ENCODE results near the gene PTPRR. TPM values are rescaled to one million over a fixed set of nuclear protein-coding genes. Genes with fewer than 3 reads are reported as not detected.

The PTPRR gene
- total and polyA plus RNA-seq, 10 of the 15 experiments (the other 5 are each of a cell fraction or from before 2014, with no cell fraction given), result 0.14 to 3.1 (median 0.42) TPM

DNA sequence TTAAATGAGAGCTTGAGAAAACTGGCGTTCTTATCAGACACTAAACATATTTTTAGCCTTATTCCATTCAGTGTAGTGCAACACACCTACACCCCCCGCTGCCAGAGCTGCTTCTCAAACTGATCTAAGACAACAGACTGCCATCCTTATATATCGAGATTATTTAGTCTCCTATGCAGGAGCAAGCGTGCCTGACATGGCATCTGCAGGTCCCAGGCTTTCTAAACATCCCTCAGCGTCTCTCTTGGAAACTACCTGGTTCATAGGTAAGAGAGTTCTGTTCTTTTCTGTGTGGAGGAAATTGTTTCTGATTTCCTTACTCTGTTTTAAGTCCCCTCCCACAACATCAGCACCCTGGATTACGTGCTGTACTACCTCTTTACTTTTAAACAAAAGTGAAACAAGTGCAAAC is 166.2 kb downstream of the PTPRR start:
- in situ Hi-C loops (cut with MboI), result no loop called here
- ChIA-PET POLR2A (no interaction called here), SMC1A (ENCODE audit: uncharacterized antibody, unreplicated experiment) (no interaction called here), RAD21 (ENCODE audit: unreplicated experiment) (no interaction called here), CTCF (no interaction called here)
- intact Hi-C loops (cut with micrococcal nuclease; ENCODE audit: unreplicated experiment), result no loop called here
- Histone ChIP-seq H3K4me1 (ENCODE audit: control insufficient read depth, insufficient read depth, low read length) (no peaks in the 10 kb centered on the region), H4K20me1 (ENCODE audit: control insufficient read depth, insufficient read depth) (no peaks in the 10 kb centered on the region), H3K4me3 (no peak overlapping the region), H3K9me3 (replicated peaks; ENCODE audit: control insufficient read depth, insufficient read depth, low read length) (no peaks in the 10 kb centered on the region), H3K9ac (ENCODE audit: control insufficient read depth, insufficient read depth, low read length) (no peak overlapping the region), H3K4me2 (ENCODE audit: control insufficient read depth, insufficient read depth) (no peak overlapping the region), H3K27ac (ENCODE audit: control insufficient read depth, insufficient read depth) (no peak overlapping the region), H3K27me3 (replicated peaks in 1 of 2; ENCODE audit: control insufficient read depth in 2 of 2, insufficient read depth in 2 of 2, low read length in 1 of 2) (no peaks in the 10 kb centered on the region; a peak in 1 of 4 replicates), H3K36me3 (ENCODE audit: control insufficient read depth in 2 of 2, insufficient read depth in 2 of 2, low read length in 1 of 2) (no peaks in the 10 kb centered on the region), H3K79me2 (ENCODE audit: control insufficient read depth, insufficient read depth, low read length) (no peaks in the 10 kb centered on the region), H2AFZ (ENCODE audit: control insufficient read depth, low read depth, low read length) (no peak overlapping the region)
- no TSS peak for BruUV-seq (replicated peaks)
- FAIRE-seq, result no peak
- no peak for DNase-seq (ENCODE audit: low read depth, low spot score)
- TF ChIP-seq RBBP5 (conservative IDR thresholded peaks at IDR 0.05) (no peak), CHD1 (IDR thresholded peaks at IDR 0.05; ENCODE audit: low read depth, low read length) (no peak), ZSCAN29 (IDR thresholded peaks at IDR 0.05) (no peak), SPI1 (IDR thresholded peaks at IDR 0.05; ENCODE audit: borderline replicate concordance, insufficient read depth, low read depth, low read length) (no peak), NR2F1 (conservative IDR thresholded peaks at IDR 0.05) (no peak), ZNF274 (IDR thresholded peaks at IDR 0.05; ENCODE audit: insufficient read depth, insufficient read length) (no peak), POLR2A (IDR thresholded peaks at IDR 0.05; ENCODE audit: low read depth, low read length) (no peak), CREB1 (IDR thresholded peaks at IDR 0.05; ENCODE audit: low read depth) (no peak), CREM (IDR thresholded peaks at IDR 0.05; ENCODE audit: low read depth) (no peak), SIX5 (IDR thresholded peaks at IDR 0.05; ENCODE audit: low read depth, low read length, severe bottlenecking) (no peak), EGR1 (IDR thresholded peaks at IDR 0.05; ENCODE audit: borderline replicate concordance in 1 of 2, low read depth in 2 of 2, low read length in 2 of 2) (no peak), TCF7 (IDR thresholded peaks at IDR 0.05; ENCODE audit: borderline replicate concordance) (no peak), CHD4 (IDR thresholded peaks at IDR 0.05) (no peak), RAD21 (IDR thresholded peaks at IDR 0.05; ENCODE audit: insufficient read depth, low read depth, low read length) (no peak), JUND (IDR thresholded peaks at IDR 0.05; ENCODE audit: low read depth, low read length) (no peak), TARDBP (IDR thresholded peaks at IDR 0.05; ENCODE audit: borderline replicate concordance) (no peak), NFYB (IDR thresholded peaks at IDR 0.05; ENCODE audit: insufficient read depth, low read depth, low read length) (no peak)
- TF ChIP-seq, protein P1, sequence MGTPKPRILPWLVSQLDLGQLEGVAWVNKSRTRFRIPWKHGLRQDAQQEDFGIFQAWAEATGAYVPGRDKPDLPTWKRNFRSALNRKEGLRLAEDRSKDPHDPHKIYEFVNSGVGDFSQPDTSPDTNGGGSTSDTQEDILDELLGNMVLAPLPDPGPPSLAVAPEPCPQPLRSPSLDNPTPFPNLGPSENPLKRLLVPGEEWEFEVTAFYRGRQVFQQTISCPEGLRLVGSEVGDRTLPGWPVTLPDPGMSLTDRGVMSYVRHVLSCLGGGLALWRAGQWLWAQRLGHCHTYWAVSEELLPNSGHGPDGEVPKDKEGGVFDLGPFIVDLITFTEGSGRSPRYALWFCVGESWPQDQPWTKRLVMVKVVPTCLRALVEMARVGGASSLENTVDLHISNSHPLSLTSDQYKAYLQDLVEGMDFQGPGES (IDR thresholded peaks at IDR 0.05), result no peak
- TF ChIP-seq, protein P2, sequence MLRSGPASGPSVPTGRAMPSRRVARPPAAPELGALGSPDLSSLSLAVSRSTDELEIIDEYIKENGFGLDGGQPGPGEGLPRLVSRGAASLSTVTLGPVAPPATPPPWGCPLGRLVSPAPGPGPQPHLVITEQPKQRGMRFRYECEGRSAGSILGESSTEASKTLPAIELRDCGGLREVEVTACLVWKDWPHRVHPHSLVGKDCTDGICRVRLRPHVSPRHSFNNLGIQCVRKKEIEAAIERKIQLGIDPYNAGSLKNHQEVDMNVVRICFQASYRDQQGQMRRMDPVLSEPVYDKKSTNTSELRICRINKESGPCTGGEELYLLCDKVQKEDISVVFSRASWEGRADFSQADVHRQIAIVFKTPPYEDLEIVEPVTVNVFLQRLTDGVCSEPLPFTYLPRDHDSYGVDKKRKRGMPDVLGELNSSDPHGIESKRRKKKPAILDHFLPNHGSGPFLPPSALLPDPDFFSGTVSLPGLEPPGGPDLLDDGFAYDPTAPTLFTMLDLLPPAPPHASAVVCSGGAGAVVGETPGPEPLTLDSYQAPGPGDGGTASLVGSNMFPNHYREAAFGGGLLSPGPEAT (IDR thresholded peaks at IDR 0.05; ENCODE audit: low read depth), result no peak
- TF ChIP-seq, protein P3, sequence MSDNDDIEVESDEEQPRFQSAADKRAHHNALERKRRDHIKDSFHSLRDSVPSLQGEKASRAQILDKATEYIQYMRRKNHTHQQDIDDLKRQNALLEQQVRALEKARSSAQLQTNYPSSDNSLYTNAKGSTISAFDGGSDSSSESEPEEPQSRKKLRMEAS (IDR thresholded peaks at IDR 0.05; ENCODE audit: low read depth, low read length), result no peak
- ATAC-seq, result no peak
- WGBS (ENCODE audit: insufficient coverage, insufficient replicate concordance, low lambda C conversion rate, missing lambda C conversion rate), result 21% methylated on average over 6 of the region's 6 CpGs
